GM23248 (cell line): ENCODE measurements around the gene CSF1R.

Experiments used
- EZH2 ChIP-seq: fragments of 200-600 bp; sonication (generic); IDR thresholded peaks from 2 replicates; pipeline ENCODE4 v1.6.1; 2018; ENCODE audit warnings: antibody characterized with exemption, mild to moderate bottlenecking; ENCODE audit not compliant: insufficient read depth, poor library complexity, severe bottlenecking
- EZH2phosphoT487 ChIP-seq: fragments of 200-600 bp; sonication (generic); IDR thresholded peaks from 2 replicates; pipeline ENCODE4 v1.6.1; 2018; ENCODE audit warnings: antibody characterized with exemption, moderate library complexity, mild to moderate bottlenecking, low read depth; ENCODE audit not compliant: insufficient read depth

- TF ChIP-seq EZH2phosphoT487 = no peak
- TF ChIP-seq EZH2 = no peak
These were observed 27.8 kb downstream of the CSF1R start for GRCh38 chr5:150058480-150059126.
